GM12878 (cell line): ENCODE results near the gene CHCHD6.

ENCODE experiments used
- EZH2 ChIP-seq: IDR thresholded peaks from 2 replicates; pipeline ENCODE4 v1.6.1; 2012; ENCODE audit warnings: low read depth, mild to moderate bottlenecking, control low read depth, inconsistent platforms, low read length, borderline replicate concordance; ENCODE audit not compliant: control insufficient read depth
- FOS ChIP-seq: IDR thresholded peaks from 3 replicates; pipeline ENCODE4 v1.6.1; 2011; ENCODE audit warnings: borderline replicate concordance; ENCODE audit not compliant: insufficient read length; ENCODE audit errors: extremely low read depth
- MAX ChIP-seq: IDR thresholded peaks from 2 replicates; pipeline ENCODE4 v1.6.1; 2012; ENCODE audit warnings: low read depth, low read length, improper control_type of control experiment
- MTA2 ChIP-seq: fragments of 450-650 bp; IDR thresholded peaks from 2 replicates; pipeline ENCODE4 v1.6.1; 2016; ENCODE audit warnings: low read depth, mild to moderate bottlenecking, moderate library complexity
- NR2C2 ChIP-seq: IDR thresholded peaks from 2 replicates; pipeline ENCODE4 v1.6.1; 2011; ENCODE audit warnings: borderline replicate concordance, low read depth; ENCODE audit not compliant: control insufficient read depth, insufficient read length
- NRF1 ChIP-seq: conservative IDR thresholded peaks from 2 replicates; pipeline ENCODE4 v1.6.1; 2011; ENCODE audit warnings: mild to moderate bottlenecking, low read depth, low read length, improper control_type of control experiment
- POLR2A ChIP-seq: IDR thresholded peaks from 2 replicates; pipeline ENCODE4 v1.6.1; 2011; ENCODE audit warnings: low read depth, mild to moderate bottlenecking, low read length
- RELA ChIP-seq: fragments of 450-650 bp; IDR thresholded peaks from 2 replicates; pipeline ENCODE4 v1.8.0; 2014; ENCODE audit warnings: borderline replicate concordance; ENCODE audit not compliant: partially characterized antibody
- REST ChIP-seq: IDR thresholded peaks from 2 replicates; pipeline ENCODE4 v1.6.1; 2012; ENCODE audit warnings: mild to moderate bottlenecking, low read depth, low read length
- RFX5 ChIP-seq: IDR thresholded peaks from 2 replicates; pipeline ENCODE4 v1.6.1; 2011; ENCODE audit warnings: low read depth, low read length, improper control_type of control experiment
- TBL1XR1 ChIP-seq: IDR thresholded peaks from 2 replicates; pipeline ENCODE4 v1.6.1; 2012; ENCODE audit warnings: low read depth, low read length, improper control_type of control experiment
- ZNF217 ChIP-seq: fragments of 450-650 bp; IDR thresholded peaks from 2 replicates; pipeline ENCODE4 v1.6.1; 2017; ENCODE audit warnings: antibody characterized with exemption, mild to moderate bottlenecking
- TF ChIP-seq, protein P1 (sequence below), 3 experiments: IDR thresholded peaks in 2 of 3; conservative IDR thresholded peaks in 1 of 3; 2 replicates each; pipeline ENCODE4 v1.5.1; 2011; ENCODE audit warnings: low read depth in 3 of 3, low read length in 3 of 3, mild to moderate bottlenecking in 3 of 3, control low read depth in 2 of 3, moderate library complexity in 2 of 3, inconsistent platforms in 1 of 3, mixed read lengths in 1 of 3; ENCODE audit not compliant: control insufficient read depth in 2 of 3, insufficient read depth in 1 of 3; ENCODE audit errors: extremely low read depth in 1 of 3
- TF ChIP-seq, protein P2 (sequence below): fragments of 450-650 bp; IDR thresholded peaks from 2 replicates; pipeline ENCODE4 v1.6.1; 2017; ENCODE audit warnings: mild to moderate bottlenecking

- no peak for TF ChIP-seq RFX5
- no peak for TF ChIP-seq MAX
- no peak for TF ChIP-seq POLR2A
- TF ChIP-seq, protein P1, sequence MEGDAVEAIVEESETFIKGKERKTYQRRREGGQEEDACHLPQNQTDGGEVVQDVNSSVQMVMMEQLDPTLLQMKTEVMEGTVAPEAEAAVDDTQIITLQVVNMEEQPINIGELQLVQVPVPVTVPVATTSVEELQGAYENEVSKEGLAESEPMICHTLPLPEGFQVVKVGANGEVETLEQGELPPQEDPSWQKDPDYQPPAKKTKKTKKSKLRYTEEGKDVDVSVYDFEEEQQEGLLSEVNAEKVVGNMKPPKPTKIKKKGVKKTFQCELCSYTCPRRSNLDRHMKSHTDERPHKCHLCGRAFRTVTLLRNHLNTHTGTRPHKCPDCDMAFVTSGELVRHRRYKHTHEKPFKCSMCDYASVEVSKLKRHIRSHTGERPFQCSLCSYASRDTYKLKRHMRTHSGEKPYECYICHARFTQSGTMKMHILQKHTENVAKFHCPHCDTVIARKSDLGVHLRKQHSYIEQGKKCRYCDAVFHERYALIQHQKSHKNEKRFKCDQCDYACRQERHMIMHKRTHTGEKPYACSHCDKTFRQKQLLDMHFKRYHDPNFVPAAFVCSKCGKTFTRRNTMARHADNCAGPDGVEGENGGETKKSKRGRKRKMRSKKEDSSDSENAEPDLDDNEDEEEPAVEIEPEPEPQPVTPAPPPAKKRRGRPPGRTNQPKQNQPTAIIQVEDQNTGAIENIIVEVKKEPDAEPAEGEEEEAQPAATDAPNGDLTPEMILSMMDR (IDR thresholded peaks at IDR 0.05 in 2 of 3, conservative IDR thresholded peaks at IDR 0.05 in 1 of 3; ENCODE audit: control insufficient read depth in 2 of 3, extremely low read depth in 1 of 3, insufficient read depth in 1 of 3, low read depth in 3 of 3, low read length in 3 of 3), result no peak; a peak in 1 of 6 replicates
- TF ChIP-seq EZH2, result no peak
- no peak for TF ChIP-seq RELA
- TF ChIP-seq TBL1XR1, result no peak
- no peak for TF ChIP-seq MTA2
- TF ChIP-seq ZNF217, result no peak
- TF ChIP-seq, protein P2, sequence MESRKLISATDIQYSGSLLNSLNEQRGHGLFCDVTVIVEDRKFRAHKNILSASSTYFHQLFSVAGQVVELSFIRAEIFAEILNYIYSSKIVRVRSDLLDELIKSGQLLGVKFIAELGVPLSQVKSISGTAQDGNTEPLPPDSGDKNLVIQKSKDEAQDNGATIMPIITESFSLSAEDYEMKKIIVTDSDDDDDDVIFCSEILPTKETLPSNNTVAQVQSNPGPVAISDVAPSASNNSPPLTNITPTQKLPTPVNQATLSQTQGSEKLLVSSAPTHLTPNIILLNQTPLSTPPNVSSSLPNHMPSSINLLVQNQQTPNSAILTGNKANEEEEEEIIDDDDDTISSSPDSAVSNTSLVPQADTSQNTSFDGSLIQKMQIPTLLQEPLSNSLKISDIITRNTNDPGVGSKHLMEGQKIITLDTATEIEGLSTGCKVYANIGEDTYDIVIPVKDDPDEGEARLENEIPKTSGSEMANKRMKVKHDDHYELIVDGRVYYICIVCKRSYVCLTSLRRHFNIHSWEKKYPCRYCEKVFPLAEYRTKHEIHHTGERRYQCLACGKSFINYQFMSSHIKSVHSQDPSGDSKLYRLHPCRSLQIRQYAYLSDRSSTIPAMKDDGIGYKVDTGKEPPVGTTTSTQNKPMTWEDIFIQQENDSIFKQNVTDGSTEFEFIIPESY, result no peak
- no peak for TF ChIP-seq NRF1
- TF ChIP-seq NR2C2, result no peak
- no peak for TF ChIP-seq REST
- no peak for TF ChIP-seq FOS
Observed at GRCh38 chr3:126983276-126983652, 279.2 kb downstream of the CHCHD6 start.
